ENCODE results near the gene A1CF. TPM values are rescaled to one million over a fixed set of nuclear protein-coding genes. Genes with fewer than 3 reads are reported as not detected.

The A1CF gene
- total and polyA plus RNA-seq, 7 donors: 0.04 to 0.26 TPM; not detected in 5

- intact Hi-C loops (cut with DNase I): no loop called here
- no peak for TF ChIP-seq CTCF (IDR thresholded peaks at IDR 0.05)
- ATAC-seq (no peak), DNase-seq (no peak)
- no peak overlapping the region for H3K4me3 ChIP-seq
- H3K9me3 ChIP-seq: no peaks in the 10 kb centered on the region
- H3K36me3 ChIP-seq (ENCODE audit: insufficient read depth in 1 of 2, low read depth in 1 of 2): no peaks in the 10 kb centered on the region
- H3K4me1 ChIP-seq: no peaks in the 10 kb centered on the region
- 89 to 100% (median 91%) methylated on average over 1 of the region's 1 CpG for WGBS, 3 donors
- peaks cover 0 to 3% (median 2%) of the 10 kb centered on the region in 3 donors for H3K27me3 ChIP-seq (ENCODE audit: insufficient read depth in 3 of 3, low read length in 2 of 3)
- no peak overlapping the region for H3K27ac ChIP-seq
These were observed 55.4 kb downstream of the A1CF start for GRCh38 chr10:50830066-50830465.

GRCh38 chr10:50824782-50825181 is 60.6 kb downstream of the A1CF start:
- ATAC-seq (no peak), DNase-seq (no peak)
- no peaks in the 10 kb centered on the region for H3K9me3 ChIP-seq
- intact Hi-C loops (cut with DNase I): no loop called here
- 70 to 77% (median 71%) methylated on average over 1 of the region's 1 CpG for WGBS, 3 donors
- H3K27me3 ChIP-seq (ENCODE audit: insufficient read depth in 3 of 3, low read length in 2 of 3): no peaks in the 10 kb centered on the region
- no peaks in the 10 kb centered on the region for H3K4me1 ChIP-seq
- H3K36me3 ChIP-seq (ENCODE audit: insufficient read depth in 1 of 2, low read depth in 1 of 2): no peaks in the 10 kb centered on the region
- no peak for TF ChIP-seq CTCF (IDR thresholded peaks at IDR 0.05)
- H3K27ac ChIP-seq: no peak overlapping the region
- H3K4me3 ChIP-seq: no peak overlapping the region

GRCh38 chr10:50823789-50824188 is 61.6 kb downstream of the A1CF start:
- no peak for TF ChIP-seq CTCF (IDR thresholded peaks at IDR 0.05)
- Histone ChIP-seq H3K36me3 (ENCODE audit: insufficient read depth in 1 of 2, low read depth in 1 of 2) (no peaks in the 10 kb centered on the region), H3K4me3 (no peak overlapping the region), H3K9me3 (no peaks in the 10 kb centered on the region), H3K27ac (no peak overlapping the region), H3K27me3 (ENCODE audit: insufficient read depth in 3 of 3, low read length in 2 of 3) (no peaks in the 10 kb centered on the region), H3K4me1 (no peaks in the 10 kb centered on the region)
- DNase-seq (no peak), ATAC-seq (no peak)
- intact Hi-C loops (cut with DNase I): no loop called here
- WGBS, 3 donors: 34 to 42% (median 42%) methylated on average over 4 of the region's 4 CpGs

- DNase-seq (no peak), ATAC-seq (no peak)
- intact Hi-C loops (cut with DNase I): no loop called here
- TF ChIP-seq CTCF (IDR thresholded peaks at IDR 0.05): no peak
- WGBS, 3 donors: 84 to 88% (median 85%) methylated on average over 7 of the region's 7 CpGs
- no peaks in the 10 kb centered on the region for H3K36me3 ChIP-seq (ENCODE audit: insufficient read depth in 1 of 2, low read depth in 1 of 2)
- H3K27ac ChIP-seq: no peak overlapping the region
- no peak overlapping the region for H3K4me3 ChIP-seq
- no peaks in the 10 kb centered on the region for H3K9me3 ChIP-seq
- H3K27me3 ChIP-seq (ENCODE audit: insufficient read depth in 3 of 3, low read length in 2 of 3): no peaks in the 10 kb centered on the region
- H3K4me1 ChIP-seq: no peaks in the 10 kb centered on the region
These were observed 75.8 kb downstream of the A1CF start for GRCh38 chr10:50809596-50809995.
